Stimulated activated CD4-positive, alpha-beta T cell treated with anti-CD3 and anti-CD28 coated beads, Interleukin-12 subunit alpha, Interleukin-12 subunit beta, amount 100 ng/mL, for 4 hours (primary cell): ENCODE data around the gene SNU13.
"Not testable (repeated sequence)": the region's sequence is repeated elsewhere in the genome, so short reads cannot be mapped to it uniquely, and the experiment has no call there.

Experiments
- DNase-seq: peaks from one replicate; pipeline ENCODE4 v3.0.0-alpha.2; 2020

SNU13 gene

GRCh38 chr22:41688365-41689211, at the start of gene SNU13:
Gene SNU13, minus strand, starts transcription at chr22:41688867. Its CDS starts 71 bp downstream, at chr22:41688796.
- peak; percentile 88 for DNase-seq

GRCh38 chr22:41733241-41733640, 44.6 kb upstream of the SNU13 start:
- DNase-seq, result not testable (repeated sequence)

GRCh38 chr22:41732096-41732772, 43.6 kb upstream of the SNU13 start:
- DNase-seq, result no peak

GRCh38 chr22:41731609-41732008, 42.9 kb upstream of the SNU13 start:
- no peak for DNase-seq

- no peak for DNase-seq
These were observed 36.9 kb upstream of the SNU13 start for GRCh38 chr22:41725510-41726110.

DNA sequence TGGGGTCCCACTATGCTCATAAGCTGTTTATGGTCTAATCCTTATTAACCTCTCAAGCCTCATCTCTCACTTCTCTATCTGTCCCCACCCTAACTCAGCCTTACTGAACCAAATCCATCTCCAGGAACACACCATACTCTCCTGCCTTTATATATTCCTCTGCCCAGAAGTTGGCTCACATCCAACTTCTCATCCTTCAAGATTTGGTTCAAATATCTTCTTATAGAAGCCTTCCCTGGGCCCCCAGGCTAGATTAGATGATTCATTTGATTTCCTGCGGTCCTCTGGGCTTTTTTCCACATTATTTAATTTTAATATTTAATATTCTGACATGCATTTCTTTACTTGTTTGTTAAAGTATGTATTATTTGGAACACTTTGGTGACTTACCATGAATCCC, 33.8 kb upstream of the SNU13 start:
- DNase-seq, result no peak

- DNase-seq, result no peak
These were observed 24.3 kb upstream of the SNU13 start for GRCh38 chr22:41713004-41713403.

GRCh38 chr22:41709341-41709740, 20.7 kb upstream of the SNU13 start:
- DNase-seq, result no peak

- no peak for DNase-seq
These were observed 14.1 kb upstream of the SNU13 start for GRCh38 chr22:41702763-41703162.

DNA sequence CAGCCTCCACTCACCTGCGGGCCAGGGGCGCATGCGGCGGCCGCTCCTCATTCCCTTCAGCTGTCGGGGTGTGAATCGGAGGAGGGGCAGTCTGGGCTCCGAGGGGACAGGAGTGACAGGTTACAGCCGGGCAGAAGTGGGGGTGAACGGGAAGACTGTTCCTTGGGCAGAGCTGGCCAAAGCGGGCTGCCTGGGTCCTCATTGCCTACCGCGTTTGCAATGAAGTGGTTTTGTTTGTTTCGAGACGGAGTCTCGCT, 11.4 kb upstream of the SNU13 start:
- DNase-seq, result no peak

DNA sequence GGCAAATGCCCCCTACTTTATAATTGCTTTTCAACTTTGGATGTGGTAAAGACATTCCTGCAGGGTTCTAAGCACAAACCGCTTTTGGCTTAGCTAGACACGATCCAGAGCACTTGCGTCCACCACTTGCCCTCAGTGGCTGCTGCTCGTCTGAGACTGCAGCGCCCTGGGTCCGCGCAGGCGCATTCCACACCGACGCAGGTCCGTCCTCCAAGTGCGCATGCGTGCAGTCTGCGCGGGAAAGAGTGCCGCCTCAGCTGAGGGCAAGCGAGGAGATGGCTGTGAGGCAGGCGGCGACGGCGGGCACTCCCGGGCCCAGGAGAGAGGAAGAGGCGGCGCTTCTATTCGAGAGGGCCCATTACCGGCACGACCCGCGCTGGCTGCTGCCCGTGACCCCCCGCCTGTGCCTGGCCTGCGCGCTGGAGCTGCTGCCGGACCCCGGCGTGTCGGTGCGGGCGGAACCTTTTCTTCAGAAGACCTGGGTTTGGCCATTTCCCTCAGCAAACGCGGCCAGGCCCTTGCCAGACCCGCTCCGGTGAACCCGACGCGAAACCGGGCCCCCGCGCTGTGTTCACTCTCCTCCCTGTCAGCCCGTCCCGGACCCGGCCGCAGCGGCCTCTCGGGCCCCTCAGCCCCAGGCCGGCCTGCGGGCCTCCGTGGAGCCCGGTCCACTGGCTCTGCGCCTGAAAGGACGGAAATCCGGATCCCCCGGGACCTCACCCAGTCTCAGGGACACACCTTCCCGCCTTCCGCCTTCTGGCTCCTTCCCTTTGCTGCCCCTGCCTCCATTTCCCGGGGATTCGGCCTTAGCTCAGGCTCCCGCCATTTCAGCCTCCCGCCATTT, 10.8 kb upstream of the SNU13 start, which contains the start of gene MEI1:
MEI1 (plus strand) TSS at position 240 of the 844 bp plus-strand sequence; CDS start at position 276, 36 bp downstream.
- DNase-seq, result peak; percentile 92

- peak; percentile 98 for DNase-seq
These were observed 8.6 kb upstream of the SNU13 start for GRCh38 chr22:41697126-41697775.

DNA sequence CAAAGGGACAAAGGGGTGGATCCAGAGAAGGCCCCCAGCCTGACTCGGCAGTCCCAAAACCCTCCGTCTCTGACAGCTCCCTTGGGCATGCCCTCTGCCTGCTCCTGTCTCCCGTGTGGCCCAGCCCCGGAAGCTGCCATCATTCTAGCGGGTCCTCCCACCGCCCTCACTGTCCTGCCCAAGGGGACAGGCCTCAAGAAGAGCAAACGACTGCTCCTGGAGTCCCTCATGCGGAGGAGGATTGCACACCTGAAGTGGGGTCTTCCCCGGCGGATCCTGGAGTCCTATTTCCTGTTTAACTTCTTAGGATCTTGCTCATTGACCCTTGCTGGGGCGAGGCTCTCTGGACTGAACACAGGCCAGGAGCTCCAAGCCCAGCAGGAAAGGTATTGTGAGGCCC, 8.0 kb upstream of the SNU13 start:
- DNase-seq, result no peak

- no peak for DNase-seq
These were observed 6.5 kb upstream of the SNU13 start for GRCh38 chr22:41695211-41695610.

DNA sequence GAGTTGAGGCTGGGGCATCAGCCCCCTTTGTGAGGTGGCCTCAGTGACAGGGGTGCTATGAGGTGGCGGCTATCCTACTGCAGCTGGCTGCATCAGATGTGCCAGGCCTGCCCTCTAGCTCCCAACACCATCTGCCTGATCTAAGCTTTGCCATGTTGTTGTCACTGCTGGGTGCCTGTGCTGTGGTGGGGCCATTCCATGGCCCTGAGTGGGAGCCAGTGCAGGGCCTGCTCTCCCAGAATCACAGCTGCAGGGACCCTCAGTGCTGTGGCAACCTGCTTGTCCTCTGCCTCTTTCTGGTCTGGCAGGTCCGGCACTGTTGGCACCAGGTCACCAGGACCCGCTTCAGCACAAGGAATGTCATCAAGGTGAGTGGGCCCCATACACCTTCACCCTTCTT, 1.8 kb upstream of the SNU13 start:
- DNase-seq, result no peak

- DNase-seq, result no peak
These were observed 734 bp downstream of the SNU13 start for GRCh38 chr22:41687901-41688364.

GRCh38 chr22:41686890-41687289, 1.8 kb downstream of the SNU13 start:
- DNase-seq, result not testable (repeated sequence)

DNA sequence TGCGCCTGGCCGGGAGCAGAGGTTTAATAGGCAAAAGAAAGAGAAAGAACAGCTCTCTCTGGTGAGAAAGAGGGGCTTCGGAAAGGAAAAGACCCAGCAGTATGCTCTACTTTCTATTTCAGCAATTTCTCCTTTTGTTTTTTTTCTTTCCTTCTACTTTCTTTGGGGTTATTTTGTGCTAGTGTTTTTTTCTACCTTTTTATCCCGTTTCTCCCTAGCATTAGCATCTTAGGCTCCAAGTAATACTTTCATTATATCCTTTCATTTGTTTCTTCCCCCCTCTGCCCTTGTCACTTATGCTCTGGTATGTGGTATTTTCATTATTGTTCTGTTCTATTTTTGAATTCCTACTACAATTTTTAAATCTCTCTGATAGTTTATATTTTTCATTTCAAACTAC, 4.5 kb downstream of the SNU13 start:
- no peak for DNase-seq

DNA sequence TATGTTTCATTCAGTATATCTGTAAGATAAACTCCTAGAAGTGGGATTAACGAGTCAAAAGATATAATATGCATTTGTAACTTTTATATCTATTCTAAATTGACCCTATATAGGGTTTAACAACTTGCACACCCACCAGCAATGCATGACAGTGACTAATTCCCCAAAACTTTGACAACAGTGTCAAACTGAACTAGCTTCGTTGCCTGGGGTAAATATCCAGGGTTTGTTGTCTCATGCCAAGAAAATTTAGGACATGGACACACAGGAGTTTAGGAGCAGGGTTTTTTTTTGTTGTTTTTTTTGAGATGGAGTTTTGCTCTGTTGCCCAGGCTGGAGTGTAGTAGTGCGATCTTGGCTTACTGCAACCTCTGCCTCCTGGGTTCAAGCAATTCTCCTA, 5.1 kb downstream of the SNU13 start:
- DNase-seq, result no peak

GRCh38 chr22:41683052-41683451, 5.6 kb downstream of the SNU13 start:
- DNase-seq, result no peak

DNA sequence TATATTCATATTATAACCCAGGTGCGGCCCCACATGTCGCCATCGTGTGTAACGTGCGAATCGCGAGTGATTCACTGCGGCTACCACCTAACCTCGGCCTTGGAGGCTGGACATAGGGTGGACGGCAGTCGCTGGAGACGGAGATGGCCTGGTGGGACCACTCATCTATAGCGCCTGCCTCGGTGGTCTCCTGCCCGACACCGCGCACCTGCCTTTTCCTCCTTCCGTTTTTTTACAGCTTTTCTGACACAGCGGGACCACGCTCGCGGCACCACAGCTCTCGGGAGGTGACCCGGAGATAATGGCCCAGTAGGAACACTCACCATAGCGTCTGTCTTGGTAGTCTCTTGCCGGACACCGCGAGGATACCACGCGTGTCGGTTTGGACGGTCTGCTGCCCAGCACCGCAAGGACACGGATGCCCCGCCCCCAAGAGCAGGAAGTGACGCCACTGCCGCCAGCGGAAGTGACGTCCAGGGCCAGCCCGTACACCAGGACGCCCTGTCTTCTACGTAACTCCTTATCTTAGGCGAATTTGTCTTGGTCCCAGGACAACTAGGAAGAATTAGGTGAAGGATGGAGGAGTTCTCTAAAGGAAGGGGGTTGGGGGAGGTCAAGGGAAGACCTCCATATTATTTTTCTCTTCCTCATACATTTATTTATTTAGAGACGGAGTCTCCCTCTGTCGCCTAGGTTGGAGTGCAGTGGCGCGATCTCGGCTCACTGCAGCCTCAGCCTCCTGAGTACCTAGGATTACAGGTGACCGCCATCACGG, 6.4 kb downstream of the SNU13 start:
- peak; percentile 79 for DNase-seq

DNA sequence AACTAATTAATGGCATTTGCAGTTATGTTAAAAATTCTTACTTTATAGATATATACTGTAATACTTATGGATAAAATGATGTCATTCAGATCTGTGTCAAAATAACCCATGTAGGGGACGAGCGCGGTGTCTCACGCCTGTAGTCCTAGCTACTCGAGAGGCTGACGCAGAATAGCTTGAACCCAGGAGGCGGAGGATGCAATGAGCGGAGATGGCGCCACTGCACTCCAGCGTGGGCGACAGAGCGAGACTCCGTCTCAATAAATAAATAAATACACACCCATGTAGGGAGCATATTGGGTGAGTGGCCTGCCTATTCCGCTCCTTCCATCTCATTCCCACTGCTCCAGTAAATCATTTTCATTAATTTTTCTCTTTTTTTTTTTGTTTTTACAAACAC, 7.1 kb downstream of the SNU13 start:
- DNase-seq, result no peak
